Adipose tissue (tissue), 3 donors: Measurements from ENCODE around the gene MCM5. TPM values are rescaled to one million over a fixed set of nuclear protein-coding genes. Genes with fewer than 3 reads are reported as not detected.

Experiments used
- H3K27ac ChIP-seq: one replicate; pipeline ENCODE4 v1.5.1; 2013; ENCODE audit warnings: low read depth, low read length
- WGBS, 3 donors: extraction: QIAGEN DNeasy Blood & Tissue Kit; methylation state at CpG; one replicate each; pipeline ENCODE4 v1.1.7; 2013; 5-methylcytosine and 5-hydroxymethylcytosine counted together
- polyA plus RNA-seq, 3 donors: library from polyadenylated mRNA; stranded (reverse); fragments of 200-250 nt; gene quantifications; one replicate each; pipeline ENCODE4 v1.2.3, GENCODE V29; 2013
- donor health status: healthy with polysubstance abuse.
- donor health status: Bipolar disorder and iron deficiency.
- donor health status: healthy.

MCM5 gene
- polyA plus RNA-seq, 3 donors, result 8.7 to 12.1 (median 11.2) TPM

DNA sequence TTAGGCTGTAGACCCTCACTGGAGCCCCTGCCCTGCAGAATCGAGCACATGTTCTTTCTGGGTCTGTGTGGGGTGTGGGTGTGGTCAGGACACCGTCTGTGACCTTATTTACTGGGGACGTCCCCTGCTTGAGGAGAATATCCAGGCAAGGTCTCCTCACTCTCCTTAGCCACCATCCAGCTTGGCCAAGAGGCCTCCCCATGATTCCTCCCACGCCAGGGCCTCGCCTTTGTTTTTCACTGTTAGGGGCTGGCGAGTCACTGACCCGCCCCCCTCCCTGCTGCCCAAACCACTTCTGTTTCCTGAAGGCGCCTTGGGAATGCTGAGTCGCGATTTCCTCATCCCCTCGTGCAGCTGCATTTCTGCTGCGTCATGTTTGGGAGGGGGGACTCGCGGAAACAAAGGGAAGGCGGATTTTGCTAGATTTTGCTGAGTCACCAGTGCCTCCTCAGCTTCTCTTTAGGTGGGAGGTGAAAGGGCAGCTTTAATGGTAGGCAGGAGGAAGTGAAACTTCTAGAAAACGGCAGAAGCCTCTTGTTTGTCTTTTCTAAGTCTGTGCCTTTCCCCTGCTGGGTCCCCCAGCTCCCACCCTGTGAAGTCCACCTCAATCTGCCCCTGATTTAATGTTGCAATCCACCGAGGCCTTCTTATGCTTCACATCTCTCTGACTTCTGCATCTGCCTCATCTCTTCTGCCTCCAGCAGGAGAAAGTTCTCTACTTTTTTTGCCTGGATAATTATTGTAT, 23.0 kb upstream of the MCM5 start:
- H3K27ac ChIP-seq, result peak overlapping the region; percentile 7
- 5 to 9% (median 7%) methylated on average over 17 of the region's 17 CpGs for WGBS, 3 donors

DNA sequence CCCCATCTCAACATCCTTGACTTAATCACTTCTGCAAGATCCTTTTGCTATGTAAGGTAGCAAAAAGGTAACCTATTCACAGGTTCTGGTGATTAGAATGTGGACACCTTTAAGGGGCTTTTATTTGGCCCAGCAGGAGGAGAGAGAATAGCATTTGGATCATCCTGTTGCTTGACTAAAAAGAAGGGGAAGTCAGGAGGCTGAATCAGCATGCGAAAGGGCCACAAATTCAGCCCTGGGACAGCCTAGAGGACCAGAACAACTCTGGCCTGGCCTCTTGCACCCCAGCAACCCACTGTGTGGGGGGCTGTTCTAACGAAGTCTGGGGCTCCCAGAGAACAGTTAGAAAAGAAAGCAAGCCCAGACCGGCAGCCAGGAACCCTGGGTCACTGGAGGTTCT, 22.2 kb upstream of the MCM5 start:
- 69 to 83% (median 77%) methylated on average over 3 of the region's 3 CpGs for WGBS, 3 donors

DNA sequence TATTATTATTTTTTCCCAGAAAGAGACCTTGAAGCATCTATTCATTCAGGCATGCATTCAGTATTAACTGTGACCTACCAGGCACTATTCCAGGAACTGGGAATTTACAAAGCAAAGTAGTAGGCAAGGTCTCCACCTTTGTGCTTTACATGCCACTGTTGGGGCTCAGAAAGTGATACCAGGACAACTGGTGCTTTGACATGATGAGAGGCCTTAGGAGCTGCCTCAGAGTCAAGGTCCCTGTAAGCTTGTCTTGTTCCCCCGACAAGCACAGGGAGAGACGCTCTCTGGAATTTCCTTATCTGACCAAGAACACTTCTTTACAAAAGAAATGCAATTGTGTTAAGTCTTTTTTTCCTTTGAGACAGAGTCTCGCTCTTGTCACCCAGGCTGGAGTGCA, 21.3 kb upstream of the MCM5 start:
- 78 to 85% (median 78%) methylated on average over 3 of the region's 3 CpGs for WGBS, 3 donors
- no peak overlapping the region for H3K27ac ChIP-seq

More for the DNA sequence above, 22.2 kb upstream of the MCM5 start:
- H3K27ac ChIP-seq, result no peak overlapping the region

DNA sequence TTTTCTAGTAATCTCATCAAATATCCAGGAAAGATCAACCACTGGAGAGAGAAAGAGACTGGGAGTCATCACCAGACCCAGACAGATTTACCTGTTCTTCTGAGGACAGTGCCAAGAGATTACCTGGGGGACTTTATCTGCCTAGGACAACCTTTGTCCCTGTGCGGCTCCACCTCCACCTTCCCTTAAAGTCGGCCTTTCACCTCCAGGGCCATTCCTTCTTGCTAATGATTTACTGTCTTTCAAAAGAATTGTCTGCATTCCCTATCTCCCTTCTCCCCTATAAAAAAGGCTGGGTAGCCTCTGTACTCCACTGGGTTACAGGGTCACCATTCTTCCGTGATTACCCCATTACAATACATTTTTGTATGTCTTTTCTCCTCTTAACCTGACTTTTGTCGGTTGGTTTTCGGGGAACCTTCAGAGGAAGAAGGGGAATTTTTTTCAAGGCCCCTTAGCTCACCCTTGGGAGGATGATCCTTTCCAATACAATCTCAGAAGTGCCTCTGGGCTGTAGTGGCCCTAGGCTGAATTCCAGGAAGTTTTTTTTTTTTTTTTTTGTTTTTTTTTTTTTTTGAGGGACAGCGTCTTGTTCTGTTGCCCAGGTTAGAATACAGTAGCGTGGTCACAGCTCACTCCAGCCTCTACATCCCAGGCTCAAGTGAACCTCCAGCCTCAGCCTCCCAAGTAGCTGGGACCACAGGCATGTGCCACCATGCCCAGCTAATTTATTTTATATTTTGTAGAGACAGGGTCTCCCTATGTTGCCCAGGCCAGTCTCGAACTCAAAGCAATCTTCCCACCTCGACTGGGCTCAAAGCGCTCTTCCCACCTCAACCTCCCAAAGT, 20.6 kb upstream of the MCM5 start:
- 57 to 88% (median 79%) methylated on average over 10 of the region's 10 CpGs for WGBS, 3 donors
- H3K27ac ChIP-seq, result no peak overlapping the region

DNA sequence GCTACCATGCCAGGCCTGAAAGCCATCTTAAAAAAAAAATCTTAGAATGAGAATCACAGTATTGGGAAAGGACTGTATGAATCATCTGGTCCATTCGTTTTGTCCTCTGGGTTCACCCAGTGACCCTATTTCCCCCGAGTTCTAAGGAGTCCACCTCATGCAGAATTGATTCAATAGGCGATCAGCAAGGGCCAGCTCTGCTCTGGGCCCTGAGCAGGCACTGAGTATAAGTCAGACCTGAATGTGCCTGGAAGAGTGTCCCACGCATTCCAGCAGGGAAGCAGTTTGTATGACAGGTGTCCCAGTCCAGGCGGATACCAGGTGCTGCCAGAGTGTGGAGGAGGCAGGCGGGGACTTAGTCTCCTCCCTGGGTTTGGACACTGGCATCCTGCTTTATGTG, 19.9 kb upstream of the MCM5 start:
- WGBS, 3 donors, result 85 to 93% (median 87%) methylated on average over 6 of the region's 6 CpGs
- no peak overlapping the region for H3K27ac ChIP-seq

DNA sequence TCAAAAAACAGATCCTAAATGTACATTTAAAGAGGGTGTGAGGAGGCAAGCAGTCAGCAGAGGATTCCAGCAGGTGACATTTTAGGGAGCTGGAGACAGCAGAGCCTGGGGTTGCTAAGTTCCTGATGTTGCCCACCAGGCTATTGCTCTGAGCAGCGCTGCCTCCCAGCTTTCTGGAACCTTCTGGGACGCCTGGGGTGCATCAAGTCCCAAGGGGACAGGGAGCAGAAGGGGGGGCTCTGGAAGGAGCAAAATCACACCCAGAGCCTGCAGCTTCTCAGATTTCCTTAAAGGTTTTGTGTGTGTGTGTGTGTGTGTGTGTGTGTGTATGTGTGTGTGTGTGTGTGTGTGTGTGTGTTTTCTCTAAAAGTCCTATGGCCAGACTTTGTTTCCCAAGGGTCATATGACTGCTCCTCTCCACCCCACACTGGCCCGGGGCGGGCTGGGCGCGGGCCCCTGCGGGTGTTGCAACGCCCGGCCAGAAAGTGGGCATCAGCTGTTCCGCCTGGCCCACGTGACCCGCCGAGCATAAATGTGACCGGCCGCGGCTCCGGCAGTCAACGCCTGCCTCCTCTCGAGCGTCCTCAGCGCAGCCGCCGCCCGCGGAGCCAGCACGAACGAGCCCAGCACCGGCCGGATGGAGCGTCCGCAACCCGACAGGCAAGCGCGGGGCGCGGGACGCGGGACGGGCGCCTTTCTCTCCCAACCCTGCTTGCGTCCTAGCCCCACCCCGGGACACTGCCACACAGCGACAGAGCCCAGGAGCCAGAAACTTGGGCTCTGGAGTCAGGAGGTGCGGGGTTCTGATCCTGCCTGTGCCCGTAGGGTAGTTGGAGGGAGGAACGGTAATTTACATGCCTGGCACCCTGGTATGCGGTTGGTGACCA, 19.2 kb upstream of the MCM5 start, which contains the start of gene HMOX1:
HMOX1 (plus strand) TSS at position 560 of the 887 bp plus-strand sequence; CDS start at position 638, 78 bp downstream.
- peak within 1 kb of the TSS; percentile 2 for H3K27ac ChIP-seq
- 3 to 5% (median 4%) methylated on average over 47 of the region's 47 CpGs for WGBS, 3 donors

DNA sequence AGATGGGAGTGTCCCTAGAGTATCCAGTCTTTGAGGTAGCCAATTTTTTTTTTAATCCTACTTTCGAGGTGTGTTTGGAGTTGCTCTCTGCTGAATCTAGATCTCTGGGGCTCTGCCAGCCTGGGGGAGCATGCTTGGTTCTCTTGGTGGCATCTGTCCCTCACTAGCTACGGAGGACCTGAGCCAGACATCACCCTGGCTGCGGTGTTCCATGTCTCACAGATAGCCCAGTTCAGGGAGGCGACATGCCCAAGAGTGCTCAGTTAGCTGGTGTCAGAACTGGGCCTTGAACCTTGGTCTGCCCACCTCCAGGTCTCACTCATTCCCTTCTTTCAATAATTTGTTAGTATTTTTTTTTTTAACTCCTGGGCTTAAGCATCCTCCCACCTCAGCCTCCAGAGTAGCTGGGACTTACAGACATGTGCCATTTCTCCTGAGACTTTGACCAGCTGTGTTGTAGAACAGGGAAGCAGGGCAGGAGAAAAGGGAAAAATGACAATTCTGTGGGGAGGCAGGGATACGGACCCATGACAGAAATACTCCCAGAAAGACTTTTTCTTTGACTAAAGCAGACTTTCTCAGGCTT, 18.4 kb upstream of the MCM5 start:
- H3K27ac ChIP-seq, result peak overlapping the region; percentile 2
- WGBS, 3 donors, result 42 to 66% (median 59%) methylated on average over 5 of the region's 5 CpGs

DNA sequence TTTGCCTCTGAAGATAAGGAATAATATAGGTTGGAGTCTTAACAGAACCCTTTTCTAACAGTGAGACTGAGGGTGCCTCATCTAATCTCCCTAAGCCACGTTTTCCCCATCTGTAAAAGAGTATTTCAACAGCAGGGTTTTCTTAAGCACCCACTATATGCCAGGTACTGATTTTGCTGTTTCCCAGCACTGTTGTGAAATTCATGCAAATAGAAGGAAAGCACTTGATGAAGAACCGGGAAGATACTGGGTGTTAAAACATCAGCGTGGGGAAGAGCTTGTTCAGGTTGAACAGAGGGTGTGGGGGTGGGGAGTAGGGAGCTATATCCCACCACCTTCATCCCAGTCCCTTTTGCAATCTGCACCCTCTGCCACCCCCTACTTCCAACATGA, 16.3 kb upstream of the MCM5 start:
- H3K27ac ChIP-seq, result no peak overlapping the region
- WGBS, 3 donors, result 58 to 95% (median 64%) methylated on average over 3 of the region's 3 CpGs

DNA sequence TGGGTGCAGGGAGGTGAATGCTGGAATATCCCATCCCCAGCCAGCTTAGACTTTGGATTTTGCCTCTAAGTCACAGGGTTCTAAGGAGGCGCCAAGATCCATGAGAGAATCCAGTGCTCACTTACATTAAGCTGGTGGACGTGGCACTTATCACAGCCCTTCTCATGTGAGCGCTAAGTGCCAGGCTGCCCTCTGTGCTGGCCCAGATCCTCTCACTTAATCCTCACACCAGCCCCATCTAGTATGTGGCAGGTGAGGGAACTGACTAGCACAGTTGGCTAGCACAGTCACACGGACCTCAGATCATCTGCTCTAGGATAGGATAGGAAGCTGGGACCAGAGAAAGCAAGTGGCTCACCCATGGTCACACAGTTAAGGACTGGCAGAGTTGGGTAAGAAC, 15.4 kb upstream of the MCM5 start:
- no peak overlapping the region for H3K27ac ChIP-seq
- WGBS, 3 donors, result 80 to 85% (median 82%) methylated on average over 4 of the region's 4 CpGs

DNA sequence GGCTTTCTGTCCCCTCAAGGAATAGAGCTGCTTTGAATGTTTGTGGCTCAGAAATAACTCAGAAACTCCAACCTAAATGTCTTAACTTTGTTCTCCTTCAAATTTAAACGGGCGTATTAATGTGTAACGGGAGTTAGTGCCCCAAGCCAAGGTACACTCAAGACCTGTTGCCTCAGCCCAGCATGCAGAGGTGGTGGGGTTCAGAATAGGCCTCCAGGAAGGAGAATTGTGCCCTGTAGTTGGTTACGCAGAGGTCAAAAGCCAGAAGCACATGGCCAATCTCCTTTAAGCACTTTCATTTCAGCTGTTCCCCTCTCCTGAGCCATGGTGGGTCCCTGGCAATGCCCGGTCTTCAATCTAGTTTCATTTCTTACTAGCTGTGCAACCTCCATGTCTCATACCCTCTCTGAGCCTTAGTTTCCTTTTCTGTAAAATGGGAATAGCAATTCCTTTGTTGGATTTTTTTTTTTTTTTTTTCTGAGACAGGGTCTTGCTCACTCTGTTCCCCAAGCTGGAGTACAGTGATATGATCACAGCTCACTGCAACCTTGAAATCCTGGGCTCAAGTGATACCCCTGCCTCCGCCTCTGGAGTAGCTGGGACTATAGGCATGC, 14.9 kb upstream of the MCM5 start:
- WGBS, 3 donors, result 66 to 94% (median 87%) methylated on average over 6 of the region's 6 CpGs
- H3K27ac ChIP-seq, result no peak overlapping the region

DNA sequence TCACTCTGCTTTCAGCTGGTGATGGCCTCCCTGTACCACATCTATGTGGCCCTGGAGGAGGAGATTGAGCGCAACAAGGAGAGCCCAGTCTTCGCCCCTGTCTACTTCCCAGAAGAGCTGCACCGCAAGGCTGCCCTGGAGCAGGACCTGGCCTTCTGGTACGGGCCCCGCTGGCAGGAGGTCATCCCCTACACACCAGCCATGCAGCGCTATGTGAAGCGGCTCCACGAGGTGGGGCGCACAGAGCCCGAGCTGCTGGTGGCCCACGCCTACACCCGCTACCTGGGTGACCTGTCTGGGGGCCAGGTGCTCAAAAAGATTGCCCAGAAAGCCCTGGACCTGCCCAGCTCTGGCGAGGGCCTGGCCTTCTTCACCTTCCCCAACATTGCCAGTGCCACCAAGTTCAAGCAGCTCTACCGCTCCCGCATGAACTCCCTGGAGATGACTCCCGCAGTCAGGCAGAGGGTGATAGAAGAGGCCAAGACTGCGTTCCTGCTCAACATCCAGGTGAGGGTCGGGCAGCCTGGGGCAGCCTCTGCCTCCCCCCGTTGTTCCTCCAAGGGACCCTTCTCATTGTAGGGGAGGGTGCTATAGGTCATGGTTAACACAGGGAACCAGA, 13.2 kb upstream of the MCM5 start:
- no peak overlapping the region for H3K27ac ChIP-seq
- WGBS, 3 donors, result 92 to 96% (median 96%) methylated on average over 19 of the region's 19 CpGs

DNA sequence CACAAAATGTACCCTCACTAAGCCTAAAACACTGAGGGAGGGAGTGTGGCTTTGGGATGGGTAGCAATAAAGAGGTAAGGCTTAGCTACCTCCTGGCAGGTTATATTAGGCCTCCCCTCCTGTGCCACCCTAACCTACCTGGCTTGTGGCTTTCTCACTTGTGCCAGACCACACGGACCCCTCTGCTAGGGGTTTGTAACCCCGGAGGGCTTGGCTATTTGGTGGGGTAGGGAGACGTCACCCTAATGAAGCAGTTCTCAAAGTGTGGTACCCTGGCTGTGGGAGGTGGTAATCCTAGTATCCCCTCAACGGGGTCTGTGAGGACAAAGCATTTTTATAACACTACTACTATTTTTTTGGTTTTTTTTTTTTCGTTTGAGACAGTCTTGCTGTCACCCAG, 9.0 kb upstream of the MCM5 start:
- H3K27ac ChIP-seq, result no peak overlapping the region
- 81 to 93% (median 86%) methylated on average over 5 of the region's 5 CpGs for WGBS, 3 donors

DNA sequence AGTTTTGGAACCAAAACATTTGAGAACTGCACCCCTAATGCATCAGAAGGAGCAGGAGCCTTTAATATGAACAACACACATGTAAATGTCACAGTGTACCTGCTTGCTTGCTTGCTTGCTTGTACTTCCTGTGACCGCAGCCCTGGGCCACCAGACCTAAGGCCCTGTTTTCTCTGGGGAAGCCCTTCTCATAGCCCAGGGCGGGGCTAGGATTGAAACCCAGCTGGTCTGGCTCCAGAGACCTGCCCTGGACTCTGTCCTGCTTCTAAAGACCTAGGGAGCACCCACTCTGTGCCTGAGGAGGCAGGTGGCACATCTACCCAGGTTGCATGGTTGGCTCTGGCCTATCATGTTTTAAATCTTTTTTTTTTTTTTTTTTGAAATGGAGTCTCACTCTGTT, 7.6 kb upstream of the MCM5 start:
- no peak overlapping the region for H3K27ac ChIP-seq
- 74 to 97% (median 89%) methylated on average over 2 of the region's 2 CpGs for WGBS, 3 donors

DNA sequence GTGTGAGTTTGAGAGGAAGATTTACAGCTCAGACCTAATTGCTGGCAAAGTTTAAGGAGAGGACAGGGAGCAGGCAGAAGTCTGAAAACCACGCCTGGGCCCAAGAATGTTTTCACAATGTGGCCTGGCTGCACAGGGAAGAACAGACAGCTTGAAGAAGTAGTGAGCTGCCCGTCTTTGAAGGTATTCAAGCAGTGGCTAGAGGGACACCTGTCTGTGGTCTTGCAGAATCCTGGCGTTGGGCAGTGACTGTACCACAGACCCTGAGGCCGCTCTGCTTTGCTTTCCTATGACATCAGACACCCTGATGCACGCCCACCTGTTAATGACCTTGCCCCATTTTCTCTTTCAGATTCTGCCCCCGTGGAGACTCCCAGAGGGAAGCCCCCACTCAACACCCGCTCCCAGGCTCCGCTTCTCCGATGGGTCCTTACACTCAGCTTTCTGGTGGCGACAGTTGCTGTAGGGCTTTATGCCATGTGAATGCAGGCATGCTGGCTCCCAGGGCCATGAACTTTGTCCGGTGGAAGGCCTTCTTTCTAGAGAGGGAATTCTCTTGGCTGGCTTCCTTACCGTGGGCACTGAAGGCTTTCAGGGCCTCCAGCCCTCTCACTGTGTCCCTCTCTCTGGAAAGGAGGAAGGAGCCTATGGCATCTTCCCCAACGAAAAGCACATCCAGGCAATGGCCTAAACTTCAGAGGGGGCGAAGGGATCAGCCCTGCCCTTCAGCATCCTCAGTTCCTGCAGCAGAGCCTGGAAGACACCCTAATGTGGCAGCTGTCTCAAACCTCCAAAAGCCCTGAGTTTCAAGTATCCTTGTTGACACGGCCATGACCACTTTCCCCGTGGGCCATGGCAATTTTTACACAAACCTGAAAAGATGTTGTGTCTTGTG, 6.6 kb upstream of the MCM5 start:
- H3K27ac ChIP-seq, result no peak overlapping the region
- WGBS, 3 donors, result 72 to 87% (median 83%) methylated on average over 16 of the region's 16 CpGs

DNA sequence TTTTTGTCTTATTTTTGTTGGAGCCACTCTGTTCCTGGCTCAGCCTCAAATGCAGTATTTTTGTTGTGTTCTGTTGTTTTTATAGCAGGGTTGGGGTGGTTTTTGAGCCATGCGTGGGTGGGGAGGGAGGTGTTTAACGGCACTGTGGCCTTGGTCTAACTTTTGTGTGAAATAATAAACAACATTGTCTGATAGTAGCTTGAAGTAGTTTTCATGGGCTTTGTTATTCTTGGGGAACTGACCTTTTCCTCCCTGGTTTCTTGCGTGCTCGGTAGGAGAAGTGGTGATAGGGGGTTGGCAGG, 6.0 kb upstream of the MCM5 start:
- 41 to 65% (median 56%) methylated on average over 4 of the region's 4 CpGs for WGBS, 3 donors
- no peak overlapping the region for H3K27ac ChIP-seq

DNA sequence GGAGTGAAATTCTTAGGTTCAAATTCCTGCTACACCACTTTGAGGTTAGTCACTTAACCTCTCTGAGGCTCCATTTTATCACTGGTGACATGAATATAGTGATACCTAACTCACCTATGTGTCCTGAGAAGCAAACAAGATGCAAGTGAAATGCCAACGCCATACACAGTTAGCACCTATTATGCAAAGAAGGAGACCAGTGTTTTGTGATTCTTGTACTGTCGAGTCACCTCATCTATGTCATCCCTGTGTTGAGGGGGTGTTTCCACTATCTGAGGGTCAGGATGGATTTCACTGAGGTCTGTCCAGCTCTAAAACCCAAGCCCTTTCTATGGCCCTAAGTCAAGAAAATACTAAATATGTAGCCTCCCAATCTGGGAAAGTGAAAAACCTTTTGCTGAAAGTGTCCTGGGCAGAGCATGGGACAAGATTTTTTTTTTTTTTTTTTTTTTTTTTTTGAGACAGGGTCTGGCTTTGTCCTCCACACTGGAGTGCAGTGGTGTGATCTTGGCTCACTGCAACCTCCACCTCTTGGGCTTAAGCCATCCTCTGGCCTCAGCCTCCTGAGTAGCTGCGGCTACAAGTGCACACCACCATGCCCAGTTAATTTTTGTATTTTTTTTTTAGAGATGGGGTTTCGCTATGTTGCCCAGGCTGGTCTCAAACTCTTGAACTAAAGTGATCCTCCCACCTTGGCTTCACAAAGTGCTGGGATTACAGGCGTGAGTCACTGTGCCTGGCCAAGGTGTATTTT, 5.0 kb upstream of the MCM5 start:
- 91 to 95% (median 93%) methylated on average over 5 of the region's 5 CpGs for WGBS, 3 donors
- no peak overlapping the region for H3K27ac ChIP-seq
